Sigmoid colon (tissue), 4 donors: ENCODE measurements around the gene EMID1.

Experiments
- CTCF ChIP-seq, 4 experiments: fragments of 450-650 bp in 3 of 4; fragments of 200-600 bp in 1 of 4; IDR thresholded peaks; one replicate each; pipeline ENCODE4 v1.5.1; 2016 to 2019; ENCODE audit warnings: antibody characterized with exemption in 4 of 4, mild to moderate bottlenecking in 3 of 4, moderate library complexity in 2 of 4
- EP300 ChIP-seq, 4 donors: sonication (generic); formaldehyde crosslinking; IDR thresholded peaks; one replicate each; pipeline ENCODE4 v1.6.1; 2017; ENCODE audit warnings: antibody characterized with exemption in 4 of 4
- POLR2A ChIP-seq, 2 donors: fragments of 450-650 bp; IDR thresholded peaks; one replicate each; pipeline ENCODE4 v1.6.1; 2016; ENCODE audit warnings: antibody characterized with exemption in 2 of 2, mild to moderate bottlenecking in 2 of 2, moderate library complexity in 2 of 2
- POLR2AphosphoS5 ChIP-seq, 4 donors: sonication (generic); formaldehyde crosslinking; IDR thresholded peaks; one replicate each; pipeline ENCODE4 v1.6.1; 2017; ENCODE audit warnings: antibody characterized with exemption in 4 of 4

DNA sequence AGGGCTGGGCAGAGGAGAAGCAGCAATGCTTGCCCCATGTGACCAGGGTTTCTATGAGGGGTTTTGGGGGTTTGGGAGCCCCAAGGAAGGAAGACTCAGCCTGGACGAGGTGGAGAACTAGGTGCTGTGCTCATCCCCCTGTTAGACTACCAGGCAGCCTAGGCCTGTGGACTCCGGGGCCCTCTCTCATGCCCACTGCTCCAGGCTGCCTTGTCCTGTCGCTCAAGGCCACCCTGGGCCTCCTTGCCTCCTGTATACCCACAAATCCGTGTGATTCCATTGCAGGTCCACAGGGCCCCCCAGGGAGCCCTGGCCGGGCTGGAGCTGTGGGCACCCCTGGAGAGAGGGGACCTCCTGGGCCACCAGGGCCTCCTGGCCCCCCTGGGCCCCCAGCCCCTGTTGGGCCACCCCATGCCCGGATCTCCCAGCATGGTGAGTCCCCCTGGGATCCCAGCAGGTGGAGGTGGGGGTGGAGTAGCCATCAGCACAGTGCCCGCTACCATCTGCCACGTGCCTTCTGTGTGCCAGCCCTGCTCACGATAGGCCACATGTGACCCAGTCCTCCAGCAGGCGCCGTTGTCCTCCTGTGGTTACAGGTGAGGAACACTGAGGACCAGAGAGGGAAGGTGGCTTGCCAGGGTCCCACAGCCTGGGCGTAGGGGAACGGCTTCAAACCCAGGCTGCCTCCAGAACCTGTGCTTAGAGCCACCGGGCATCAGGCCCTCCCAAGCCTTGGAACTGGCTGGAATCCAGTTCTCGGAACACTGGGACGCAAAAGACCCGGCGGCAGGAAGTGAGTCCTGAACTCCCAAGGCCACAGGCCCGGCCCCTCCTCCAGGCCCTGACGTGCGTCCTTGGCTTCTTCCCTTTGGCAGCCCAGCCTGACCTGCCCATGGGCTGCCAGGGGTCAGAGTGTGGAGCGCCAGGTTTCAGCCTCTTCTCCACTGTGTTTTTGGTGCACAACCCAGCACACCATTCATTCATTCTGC, 26.6 kb downstream of the EMID1 start:
- no peak for TF ChIP-seq CTCF (IDR thresholded peaks at IDR 0.05)
- TF ChIP-seq EP300 (IDR thresholded peaks at IDR 0.05): no peak
- TF ChIP-seq POLR2AphosphoS5 (IDR thresholded peaks at IDR 0.05): no peak
- no peak for TF ChIP-seq POLR2A (IDR thresholded peaks at IDR 0.05)
